Spleen (tissue), 11 donors: ENCODE measurements around the gene CFAP57. TPM values are rescaled to one million over a fixed set of nuclear protein-coding genes. Genes with fewer than 3 reads are reported as not detected.

ENCODE experiments used
- DNase-seq: peaks from one replicate; pipeline ENCODE4 v3.0.0-alpha.2; 2020
- H3K27ac ChIP-seq, 8 donors: fragments of 200-600 bp; sonication (generic) in 7 of 8; 1 replicate in 4 of 8; 2 replicates in 4 of 8; pipeline versions ENCODE4 v1.5.0 to v1.8.0; 2016 to 2021; ENCODE audit warnings: inconsistent platforms in 4 of 8, mild to moderate bottlenecking in 4 of 8, moderate library complexity in 1 of 8
- H3K27me3 ChIP-seq, 7 donors: fragments of 200-600 bp; sonication (generic) in 6 of 7; replicated peaks in 1 of 7; 1 replicate in 4 of 7; 2 replicates in 3 of 7; pipeline versions ENCODE4 v1.5.0 to v1.8.0; 2016 to 2021; ENCODE audit warnings: inconsistent platforms in 3 of 7, mild to moderate bottlenecking in 1 of 7
- H3K36me3 ChIP-seq, 6 donors: fragments of 200-600 bp; sonication (generic) in 5 of 6; 1 replicate in 4 of 6; 2 replicates in 2 of 6; pipeline versions ENCODE4 v1.5.0 to v1.8.0; 2016 to 2021; ENCODE audit warnings: inconsistent platforms in 2 of 6
- H3K4me1 ChIP-seq, 6 donors: fragments of 200-600 bp; sonication (generic) in 5 of 6; 1 replicate in 3 of 6; 2 replicates in 3 of 6; pipeline versions ENCODE4 v1.5.0 to v1.8.0; 2016 to 2021; ENCODE audit warnings: inconsistent platforms in 3 of 6
- H3K4me3 ChIP-seq, 8 donors: fragments of 200-600 bp; sonication (generic) in 7 of 8; 1 replicate in 4 of 8; 2 replicates in 4 of 8; pipeline versions ENCODE4 v1.5.0 to v1.8.0; 2016 to 2021; ENCODE audit warnings: inconsistent platforms in 4 of 8, mild to moderate bottlenecking in 4 of 8, moderate library complexity in 2 of 8
- H3K9me3 ChIP-seq, 8 donors: fragments of 200-600 bp; sonication (generic) in 7 of 8; 1 replicate in 4 of 8; 2 replicates in 4 of 8; pipeline versions ENCODE4 v1.5.0 to v1.8.0; 2016 to 2021; ENCODE audit warnings: inconsistent platforms in 4 of 8
- POLR2A ChIP-seq, 3 donors: fragments of 450-650 bp; IDR thresholded peaks; one replicate each; pipeline ENCODE4 v1.5.1; 2017; ENCODE audit warnings: antibody characterized with exemption in 3 of 3, mild to moderate bottlenecking in 1 of 3
- POLR2AphosphoS5 ChIP-seq, 3 donors: sonication (generic); formaldehyde crosslinking; IDR thresholded peaks; one replicate each; pipeline ENCODE4 v1.5.1; 2017; ENCODE audit warnings: antibody characterized with exemption in 3 of 3
- WGBS, 5 donors: extraction: QIAGEN DNeasy Blood & Tissue Kit in 3 of 5; methylation state at CpG; one replicate each; pipeline versions ENCODE4 v1.1.5 to v1.1.7; 2013 to 2018; 5-methylcytosine and 5-hydroxymethylcytosine counted together
- intact Hi-C: fragments of 100-400 bp; cut with DNase I; formaldehyde crosslinking; loops from one replicate; pipeline ENCODE4 v1.15.0; 2023; ENCODE audit warnings: low total_unique reads
- polyA plus RNA-seq, 3 donors: library from polyadenylated mRNA; stranded (reverse); fragments of 200-250 nt; gene quantifications; one replicate each; pipeline ENCODE4 v1.2.1, GENCODE V29; 2013
- total RNA-seq, 7 donors: library from RNA; depleted of rRNA in 3 of 7; stranded (reverse); fragments of >200 nt in 3 of 7; fragmentation: NEBNext Ultra II Directional in 4 of 7; extraction: Animal tissue kit (Norgen Biotek cat#: 25700) in 4 of 7; gene quantifications; one replicate each; pipeline versions ENCODE4 v1.1.0 to v1.2.1, GENCODE V29; 2016 to 2021
- TF ChIP-seq, protein P1 (sequence below), 11 experiments: fragments of 200-600 bp in 7 of 11; fragments of 450-650 bp in 4 of 11; sonication (generic) in 4 of 11; IDR thresholded peaks in 8 of 11; conservative IDR thresholded peaks in 3 of 11; 1 replicate in 7 of 11; 2 replicates in 4 of 11; pipeline versions ENCODE4 v1.4.0 to v1.8.0; 2016 to 2021; ENCODE audit warnings: antibody characterized with exemption in 11 of 11, inconsistent platforms in 4 of 11, mild to moderate bottlenecking in 1 of 11
- donor health status: healthy with polysubstance abuse.
- donor health status: DM: no; HTN: no; CAD: no; lungs with moderate emphysema.
- donor health status: DM: no; HTN: no; CAD: no.
- donor health status: Bipolar disorder and iron deficiency.
- donor health status: healthy.
- donor health status: DM: no; HTN: no; CAD: no.
- donor health status: DM: yes; HTN: yes; CAD: no.

CFAP57 gene
- total and polyA plus RNA-seq, 10 donors, result 0.03 to 0.07 (median 0.05) TPM; not detected in 7

DNA sequence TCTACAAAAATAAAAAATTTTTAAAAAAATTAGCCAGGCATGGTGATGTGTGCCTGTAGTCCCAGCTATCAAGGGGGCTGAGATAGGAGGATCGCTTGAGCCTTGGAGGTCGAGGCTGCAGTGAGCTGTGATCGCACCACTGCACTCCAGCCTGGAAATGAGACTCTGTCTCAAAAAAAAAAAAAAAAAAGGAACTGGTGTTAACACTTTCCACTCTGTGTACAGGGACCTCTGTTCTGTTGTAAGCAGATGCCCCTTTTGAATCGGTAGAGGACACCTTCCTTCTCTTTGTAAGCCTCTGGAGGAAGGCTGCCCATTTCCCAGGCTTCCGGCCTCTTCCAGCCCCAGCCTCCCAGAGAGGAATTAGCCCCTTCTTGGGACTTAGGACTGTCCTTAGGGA lies 120.5 kb downstream of the CFAP57 start:
- no peak overlapping the region for H3K4me3 ChIP-seq
- no peaks in the 10 kb centered on the region for H3K36me3 ChIP-seq
- no peaks in the 10 kb centered on the region for H3K9me3 ChIP-seq
- H3K4me1 ChIP-seq, result peaks cover 0 to 22% (median 16%) of the 10 kb centered on the region in 6 donors
- no peaks in the 10 kb centered on the region for H3K27me3 ChIP-seq
- intact Hi-C loops, result no loop called here
- TF ChIP-seq POLR2A (IDR thresholded peaks at IDR 0.05) (no peak), POLR2AphosphoS5 (IDR thresholded peaks at IDR 0.05) (no peak)
- TF ChIP-seq, protein P1, sequence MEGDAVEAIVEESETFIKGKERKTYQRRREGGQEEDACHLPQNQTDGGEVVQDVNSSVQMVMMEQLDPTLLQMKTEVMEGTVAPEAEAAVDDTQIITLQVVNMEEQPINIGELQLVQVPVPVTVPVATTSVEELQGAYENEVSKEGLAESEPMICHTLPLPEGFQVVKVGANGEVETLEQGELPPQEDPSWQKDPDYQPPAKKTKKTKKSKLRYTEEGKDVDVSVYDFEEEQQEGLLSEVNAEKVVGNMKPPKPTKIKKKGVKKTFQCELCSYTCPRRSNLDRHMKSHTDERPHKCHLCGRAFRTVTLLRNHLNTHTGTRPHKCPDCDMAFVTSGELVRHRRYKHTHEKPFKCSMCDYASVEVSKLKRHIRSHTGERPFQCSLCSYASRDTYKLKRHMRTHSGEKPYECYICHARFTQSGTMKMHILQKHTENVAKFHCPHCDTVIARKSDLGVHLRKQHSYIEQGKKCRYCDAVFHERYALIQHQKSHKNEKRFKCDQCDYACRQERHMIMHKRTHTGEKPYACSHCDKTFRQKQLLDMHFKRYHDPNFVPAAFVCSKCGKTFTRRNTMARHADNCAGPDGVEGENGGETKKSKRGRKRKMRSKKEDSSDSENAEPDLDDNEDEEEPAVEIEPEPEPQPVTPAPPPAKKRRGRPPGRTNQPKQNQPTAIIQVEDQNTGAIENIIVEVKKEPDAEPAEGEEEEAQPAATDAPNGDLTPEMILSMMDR (IDR thresholded peaks at IDR 0.05 in 8 of 11, conservative IDR thresholded peaks at IDR 0.05 in 3 of 11), result no peak
- no peak for DNase-seq
- 59 to 80% (median 72%) methylated on average over 5 of the region's 5 CpGs for WGBS, 5 donors
- no peak overlapping the region for H3K27ac ChIP-seq

DNA sequence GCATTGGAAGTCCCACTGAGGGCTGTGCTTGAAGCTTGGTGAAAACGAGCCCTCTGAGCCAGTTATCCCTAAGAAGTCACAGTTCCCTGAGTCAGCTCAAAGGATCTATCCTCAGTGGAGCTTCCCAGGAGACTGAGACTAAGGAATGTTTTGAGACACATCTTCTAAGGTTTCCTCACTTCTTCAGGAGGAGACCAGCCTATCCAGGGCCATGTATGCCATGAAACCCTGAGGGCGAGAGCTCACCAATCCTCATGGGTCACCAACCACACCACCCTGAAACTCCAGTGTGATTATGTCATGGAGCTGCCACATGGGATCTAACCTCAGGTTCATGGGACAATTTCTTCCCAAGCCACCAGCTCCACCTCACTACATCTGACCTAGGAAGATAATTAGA lies 121.0 kb downstream of the CFAP57 start:
- H3K27ac ChIP-seq, result no peak overlapping the region

DNA sequence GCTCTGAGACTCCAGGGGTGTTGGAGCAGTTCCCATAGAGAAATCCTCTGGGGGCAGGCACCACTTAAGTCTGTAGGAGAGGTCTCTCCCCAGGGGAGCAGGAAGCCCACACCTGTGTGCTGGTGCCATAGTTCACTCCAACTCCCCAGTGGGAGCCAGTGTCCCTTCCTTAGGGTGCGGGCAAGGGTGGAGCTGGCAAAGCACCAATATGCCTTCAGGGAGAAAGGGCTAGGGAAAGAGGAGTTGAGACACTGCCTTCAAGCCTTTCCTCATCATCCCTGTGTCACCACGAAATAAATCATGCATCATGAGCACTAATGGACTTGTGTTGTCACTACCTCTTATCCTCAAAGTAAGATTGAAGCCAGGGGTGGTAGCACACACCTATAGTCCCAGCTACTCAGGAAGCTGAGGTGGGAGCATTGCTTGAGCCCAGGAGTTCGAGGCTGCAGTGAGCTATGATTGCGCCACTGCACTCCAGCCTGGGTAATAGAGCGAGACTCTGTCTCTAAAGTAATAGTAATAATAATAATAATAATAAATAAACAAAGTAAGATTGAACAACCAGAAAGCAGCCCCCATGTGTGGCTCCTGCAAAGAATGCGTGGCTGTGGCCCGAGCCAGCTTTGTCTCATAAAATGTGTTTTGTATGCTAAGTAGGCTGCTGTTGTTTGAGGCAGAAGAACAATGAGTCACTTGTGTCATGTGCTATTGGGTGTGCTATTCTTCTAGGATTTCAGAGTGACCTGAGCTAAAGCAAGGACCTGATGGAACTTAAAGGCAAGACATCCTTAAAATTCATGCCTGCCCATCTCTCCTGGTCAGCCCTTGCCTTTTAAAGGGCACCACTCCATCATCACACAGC lies 122.0 kb downstream of the CFAP57 start:
- intact Hi-C loops, result no loop called here
- TF ChIP-seq, protein P1 (IDR thresholded peaks at IDR 0.05 in 8 of 11, conservative IDR thresholded peaks at IDR 0.05 in 3 of 11), result no peak
- TF ChIP-seq POLR2A (IDR thresholded peaks at IDR 0.05) (no peak), POLR2AphosphoS5 (IDR thresholded peaks at IDR 0.05) (no peak)
- H3K27ac ChIP-seq, result peak overlapping the region in 4 of 8 donors; percentile 43 to 63 (median 54)
- no peak for DNase-seq
- H3K4me3 ChIP-seq, result no peak overlapping the region
- H3K4me1 ChIP-seq, result peaks cover 0 to 22% (median 16%) of the 10 kb centered on the region in 6 donors
- WGBS, 5 donors, result 82 to 91% (median 87%) methylated on average over 7 of the region's 7 CpGs
- H3K27me3 ChIP-seq, result no peaks in the 10 kb centered on the region
- no peaks in the 10 kb centered on the region for H3K9me3 ChIP-seq
- no peaks in the 10 kb centered on the region for H3K36me3 ChIP-seq

More for the DNA sequence above, 121.0 kb downstream of the CFAP57 start:
- Histone ChIP-seq H3K4me1 (peaks cover 0 to 22% (median 16%) of the 10 kb centered on the region in 6 donors), H3K9me3 (no peaks in the 10 kb centered on the region), H3K4me3 (no peak overlapping the region), H3K36me3 (no peaks in the 10 kb centered on the region), H3K27me3 (no peaks in the 10 kb centered on the region)
- WGBS, 5 donors, result 83 to 94% (median 89%) methylated on average over 2 of the region's 2 CpGs
- TF ChIP-seq POLR2A (IDR thresholded peaks at IDR 0.05) (no peak), POLR2AphosphoS5 (IDR thresholded peaks at IDR 0.05) (no peak)
- TF ChIP-seq, protein P1 (IDR thresholded peaks at IDR 0.05 in 8 of 11, conservative IDR thresholded peaks at IDR 0.05 in 3 of 11), result no peak
- intact Hi-C loops, result no loop called here
- no peak for DNase-seq

DNA sequence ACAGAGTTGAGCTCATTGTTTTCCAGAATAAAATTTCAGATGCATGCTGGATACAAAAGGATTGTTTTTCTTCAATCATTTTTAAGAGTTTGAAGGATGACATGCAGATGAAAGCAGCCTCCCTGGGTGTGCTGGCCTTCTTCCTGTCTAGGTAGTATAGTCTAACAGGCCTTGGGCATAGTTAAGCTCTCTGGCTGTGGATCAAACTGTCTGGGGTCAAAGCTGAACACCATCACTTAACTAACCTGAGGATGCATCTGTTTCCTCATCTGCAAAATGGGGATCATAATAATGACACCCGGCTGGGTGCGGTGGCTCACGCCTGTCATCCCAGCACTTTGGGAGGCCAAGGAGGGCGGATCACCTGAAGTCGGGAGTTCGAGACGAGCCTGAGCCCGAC lies 122.6 kb downstream of the CFAP57 start:
- intact Hi-C loops, result no loop called here
- H3K27me3 ChIP-seq, result no peaks in the 10 kb centered on the region
- H3K4me1 ChIP-seq, result peaks cover 0 to 22% (median 16%) of the 10 kb centered on the region in 6 donors
- H3K27ac ChIP-seq, result peak overlapping the region in 6 of 8 donors; percentile 43 to 74 (median 61)
- no peak for TF ChIP-seq POLR2AphosphoS5 (IDR thresholded peaks at IDR 0.05)
- TF ChIP-seq, protein P1 (IDR thresholded peaks at IDR 0.05 in 8 of 11, conservative IDR thresholded peaks at IDR 0.05 in 3 of 11), result no peak
- no peak for TF ChIP-seq POLR2A (IDR thresholded peaks at IDR 0.05)
- no peaks in the 10 kb centered on the region for H3K36me3 ChIP-seq
- DNase-seq, result no peak
- H3K4me3 ChIP-seq, result no peak overlapping the region
- H3K9me3 ChIP-seq, result no peaks in the 10 kb centered on the region
- WGBS, 5 donors, result 58 to 87% (median 79%) methylated on average over 8 of the region's 8 CpGs
